MCF 10A (cell line): ENCODE results near the gene SNX32. TPM values are rescaled to one million over a fixed set of nuclear protein-coding genes. Genes with fewer than 3 reads are reported as not detected.

Experiments used
- BruUV-seq: library from RNA; stranded (reverse); fragments of 400-500 nt; replicated peaks from 2 replicates; lab custom pipeline; 2021; lab: Mats Ljungman, UMichigan
- CTCF ChIA-PET: fragments of 300-600 bp; sonication (Branson Sonifier 250); formaldehyde crosslinking; extraction: SDS; loops from one replicate; lab custom pipeline; 2021; ENCODE audit warnings: antibody characterized with exemption, inconsistent platforms; lab: Yijun Ruan, JAX
- POLR2A ChIA-PET: fragments of 300-600, 350-650 bp; sonication (Branson Sonifier 250); formaldehyde crosslinking; extraction: SDS; loops from one replicate; lab custom pipeline; 2020; ENCODE audit warnings: antibody characterized with exemption, inconsistent platforms; lab: Yijun Ruan, JAX
- DNase-seq: peaks from one replicate; pipeline ENCODE4 v3.0.0-alpha.2; 2018; ENCODE audit not compliant: unreplicated experiment
- H3K27ac Mint-ChIP-seq: one replicate; pipeline ENCODE4 v1.8.0; 2022; ENCODE audit warnings: mild to moderate bottlenecking, low read depth, mixed read lengths; ENCODE audit not compliant: unreplicated experiment
- H3K27me3 Mint-ChIP-seq: one replicate; pipeline ENCODE4 v1.8.0; 2022; ENCODE audit warnings: mixed read lengths; ENCODE audit not compliant: insufficient read depth, unreplicated experiment
- H3K36me3 Mint-ChIP-seq: one replicate; pipeline ENCODE4 v1.8.0; 2022; ENCODE audit warnings: mild to moderate bottlenecking, moderate library complexity, mixed read lengths; ENCODE audit not compliant: insufficient read depth, unreplicated experiment
- H3K4me1 Mint-ChIP-seq: one replicate; pipeline ENCODE4 v1.8.0; 2022; ENCODE audit warnings: mixed read lengths; ENCODE audit not compliant: insufficient read depth, unreplicated experiment
- H3K4me3 Mint-ChIP-seq: one replicate; pipeline ENCODE4 v1.8.0; 2022; ENCODE audit warnings: mild to moderate bottlenecking, moderate library complexity, mixed read lengths; ENCODE audit not compliant: unreplicated experiment
- H3K9me3 Mint-ChIP-seq: one replicate; pipeline ENCODE4 v1.8.0; 2022; ENCODE audit warnings: mixed read lengths; ENCODE audit not compliant: unreplicated experiment
- intact Hi-C: fragments of 100-400 bp; cut with micrococcal nuclease; formaldehyde crosslinking; loops from 2 replicates; pipeline ENCODE4 v1.14.1; 2022
- total RNA-seq: library from RNA; stranded (reverse); gene quantifications from 2 replicates; pipeline ENCODE4 v1.2.3, GENCODE V29; 2022
- TF ChIP-seq, protein P1 (sequence below): fragments of 200-600 bp; IDR thresholded peaks from one replicate; pipeline ENCODE4 v1.8.0; 2022; ENCODE audit warnings: antibody characterized with exemption, mild to moderate bottlenecking; ENCODE audit not compliant: unreplicated experiment

SNX32 gene
- total RNA-seq, 1 experiment from 2014 or later = not detected

DNA sequence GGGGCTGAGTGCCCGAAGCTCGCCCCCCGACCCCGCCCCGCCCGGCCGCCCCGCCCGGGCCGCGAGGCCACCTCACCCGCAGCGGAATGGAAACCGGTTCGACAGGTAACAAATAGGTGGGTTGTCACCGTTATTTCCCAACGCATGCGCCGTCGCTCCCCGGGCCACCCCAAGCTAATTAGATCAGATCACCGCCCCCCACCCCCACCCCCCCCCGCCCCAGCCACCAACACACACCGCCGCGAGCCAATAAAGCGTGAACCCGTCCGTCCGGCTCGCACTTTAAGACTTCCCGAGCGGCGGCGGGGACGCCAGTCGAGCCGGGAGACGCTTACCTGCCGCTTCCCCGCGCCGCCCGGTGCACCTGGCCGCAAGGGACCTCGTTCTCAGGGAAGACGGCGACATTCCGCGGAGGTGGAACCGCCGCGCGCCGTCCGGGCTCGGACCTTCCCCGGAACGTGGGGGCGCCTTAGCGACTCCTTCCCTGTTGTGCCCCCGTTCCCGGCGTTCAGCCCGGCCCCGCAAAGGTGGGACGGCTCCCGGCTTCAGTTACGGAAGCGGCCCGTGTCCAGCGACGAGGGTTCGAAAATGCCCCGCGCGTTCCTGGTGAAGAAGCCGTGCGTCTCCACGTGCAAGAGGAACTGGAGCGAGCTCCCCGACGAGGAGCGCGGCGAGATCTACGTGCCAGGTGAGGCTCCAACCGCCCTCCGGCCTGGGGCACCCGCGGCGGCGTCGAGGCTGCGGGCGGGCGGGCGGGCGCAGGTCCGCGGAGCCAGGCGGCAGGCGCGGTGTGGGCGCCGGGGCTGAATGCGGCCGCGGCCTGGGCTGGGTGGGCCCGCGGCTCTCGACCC is 46.8 kb upstream of the SNX32 start, which contains the start of gene OVOL1:
Gene OVOL1 (plus strand): TSS at position 278 of the 851 bp plus-strand sequence. CDS start 311 bp downstream, at position 589.
- TF ChIP-seq, protein P1, sequence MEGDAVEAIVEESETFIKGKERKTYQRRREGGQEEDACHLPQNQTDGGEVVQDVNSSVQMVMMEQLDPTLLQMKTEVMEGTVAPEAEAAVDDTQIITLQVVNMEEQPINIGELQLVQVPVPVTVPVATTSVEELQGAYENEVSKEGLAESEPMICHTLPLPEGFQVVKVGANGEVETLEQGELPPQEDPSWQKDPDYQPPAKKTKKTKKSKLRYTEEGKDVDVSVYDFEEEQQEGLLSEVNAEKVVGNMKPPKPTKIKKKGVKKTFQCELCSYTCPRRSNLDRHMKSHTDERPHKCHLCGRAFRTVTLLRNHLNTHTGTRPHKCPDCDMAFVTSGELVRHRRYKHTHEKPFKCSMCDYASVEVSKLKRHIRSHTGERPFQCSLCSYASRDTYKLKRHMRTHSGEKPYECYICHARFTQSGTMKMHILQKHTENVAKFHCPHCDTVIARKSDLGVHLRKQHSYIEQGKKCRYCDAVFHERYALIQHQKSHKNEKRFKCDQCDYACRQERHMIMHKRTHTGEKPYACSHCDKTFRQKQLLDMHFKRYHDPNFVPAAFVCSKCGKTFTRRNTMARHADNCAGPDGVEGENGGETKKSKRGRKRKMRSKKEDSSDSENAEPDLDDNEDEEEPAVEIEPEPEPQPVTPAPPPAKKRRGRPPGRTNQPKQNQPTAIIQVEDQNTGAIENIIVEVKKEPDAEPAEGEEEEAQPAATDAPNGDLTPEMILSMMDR = no peak
- Mint-ChIP-seq H3K27me3 (peaks cover 22% of the 10 kb centered on the region), H3K27ac (no peak within 1 kb of the TSS), H3K4me1 (no peaks in the 10 kb centered on the region), H3K9me3 (no peaks in the 10 kb centered on the region), H3K4me3 (no peak within 1 kb of the TSS), H3K36me3 (no peaks in the 10 kb centered on the region)
- ChIA-PET POLR2A (no interaction called here), CTCF (no interaction called here)
- no peak for DNase-seq
- intact Hi-C loops = no loop called here
- no TSS peak for BruUV-seq

DNA sequence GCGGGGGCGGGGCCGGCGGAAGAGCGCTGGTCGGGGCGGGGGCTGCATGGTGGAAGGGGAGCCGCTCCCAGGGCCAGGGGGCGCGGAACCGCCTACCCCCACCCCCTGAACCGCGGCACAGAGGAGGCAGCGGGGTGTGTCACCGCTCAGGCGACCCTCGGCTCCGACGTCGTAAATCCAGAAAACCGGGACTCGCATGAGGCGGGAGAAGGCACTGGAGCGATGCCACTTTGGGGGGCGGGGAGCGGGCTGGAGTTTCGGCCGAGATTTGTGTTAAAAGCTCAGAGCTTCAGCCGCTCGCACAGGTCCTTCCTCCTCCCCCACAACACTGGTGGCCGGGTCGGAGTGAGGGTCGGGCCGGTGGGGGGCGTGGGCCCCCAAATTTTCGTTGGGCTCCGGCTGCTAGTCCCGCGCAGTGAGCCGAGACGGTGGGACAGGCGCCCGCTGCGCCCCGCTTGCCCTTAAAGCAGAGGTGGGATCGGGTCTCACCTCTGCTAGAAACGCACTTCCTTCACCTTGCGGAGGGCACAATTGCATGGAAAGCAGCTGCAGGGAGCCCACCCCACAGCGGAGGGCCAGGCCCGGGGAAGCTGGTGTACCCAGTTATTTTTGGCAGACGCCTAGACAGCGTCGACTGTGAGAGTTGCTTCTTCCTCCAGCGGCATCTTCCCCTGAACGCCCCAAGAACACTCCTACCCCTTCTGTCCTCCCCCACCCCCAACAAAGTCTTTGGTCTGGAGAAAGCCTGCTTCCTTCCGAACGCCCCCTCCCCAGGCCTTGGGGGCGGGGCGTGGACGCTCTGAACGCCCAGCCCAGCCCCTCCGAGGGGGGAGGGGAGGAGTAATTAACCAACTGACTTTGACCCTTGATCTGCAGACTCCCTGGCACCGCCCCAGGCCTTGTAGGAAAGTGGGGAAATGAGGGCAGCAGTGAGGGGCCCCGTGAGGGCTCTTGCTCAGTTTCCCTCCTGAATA is 45.8 kb upstream of the SNX32 start:
- no peak overlapping the region for H3K4me3 Mint-ChIP-seq
- TF ChIP-seq, protein P1 = no peak
- ChIA-PET POLR2A (no interaction called here), CTCF (interaction anchor here (0.6 to 1.6 kb wide), 4 partner anchors 8 to 79 kb away, joined by 3 to 8 read pairs (median 6); partner anchors contain the start of gene KAT5)
- BruUV-seq = no TSS peak
- no peak for DNase-seq
- intact Hi-C loops = no loop called here
- H3K27me3 Mint-ChIP-seq = peaks cover 22% of the 10 kb centered on the region
- no peak overlapping the region for H3K27ac Mint-ChIP-seq
- H3K4me1 Mint-ChIP-seq = peaks cover 4% of the 10 kb centered on the region
- H3K9me3 Mint-ChIP-seq = no peaks in the 10 kb centered on the region
- H3K36me3 Mint-ChIP-seq = no peaks in the 10 kb centered on the region

DNA sequence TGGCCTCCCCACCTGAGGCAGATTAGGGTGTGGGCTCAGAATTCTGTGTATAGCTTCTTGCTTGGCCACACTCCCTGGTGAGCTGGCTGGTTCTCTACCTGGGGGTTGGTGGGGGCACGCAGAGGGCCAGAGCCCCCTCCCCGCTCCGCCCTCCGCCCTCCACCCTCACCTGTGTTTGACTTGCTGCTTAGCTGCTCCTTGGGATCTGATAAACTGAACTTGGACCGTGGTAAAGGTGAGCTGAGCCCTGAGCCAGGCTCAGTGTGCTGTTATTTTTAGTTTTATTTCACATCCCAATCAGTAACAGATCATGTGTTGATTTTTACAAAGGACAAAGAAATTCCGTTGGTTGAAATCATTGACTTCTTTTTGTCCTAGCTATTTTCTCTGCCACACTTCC is 44.9 kb upstream of the SNX32 start:
- no peaks in the 10 kb centered on the region for H3K36me3 Mint-ChIP-seq
- H3K27ac Mint-ChIP-seq = no peak overlapping the region
- CTCF ChIA-PET = interaction anchor here (0.6 to 1.6 kb wide), 4 partner anchors 9 to 80 kb away, joined by 3 to 8 read pairs (median 6); partner anchors contain the start of gene KAT5
- no peaks in the 10 kb centered on the region for H3K9me3 Mint-ChIP-seq
- peaks cover 7% of the 10 kb centered on the region for H3K4me1 Mint-ChIP-seq
- intact Hi-C loops = no loop called here
- DNase-seq = no peak
- no peak overlapping the region for H3K4me3 Mint-ChIP-seq
- POLR2A ChIA-PET = interaction anchor here (0.6 kb wide), 1 partner anchor 29 kb away, joined by 3 read pairs; no protein-coding TSS in a partner anchor
- no TSS peak for BruUV-seq
- H3K27me3 Mint-ChIP-seq = peaks cover 22% of the 10 kb centered on the region
- TF ChIP-seq, protein P1 = no peak
